GM11168 (cell line): ENCODE measurements around the gene GSTT4.
"Not testable (repeated sequence)": the region's sequence is repeated elsewhere in the genome, so short reads cannot be mapped to it uniquely, and the experiment has no call there.

Source experiments
- in situ Hi-C: fragments of 300-500 bp; cut with MboI; formaldehyde crosslinking; loops from one replicate; pipeline ENCODE4 v1.12.0; 2022; ENCODE audit warnings: low sequenced_read_pairs; ENCODE audit not compliant: unreplicated experiment

GSTT4 gene

DNA sequence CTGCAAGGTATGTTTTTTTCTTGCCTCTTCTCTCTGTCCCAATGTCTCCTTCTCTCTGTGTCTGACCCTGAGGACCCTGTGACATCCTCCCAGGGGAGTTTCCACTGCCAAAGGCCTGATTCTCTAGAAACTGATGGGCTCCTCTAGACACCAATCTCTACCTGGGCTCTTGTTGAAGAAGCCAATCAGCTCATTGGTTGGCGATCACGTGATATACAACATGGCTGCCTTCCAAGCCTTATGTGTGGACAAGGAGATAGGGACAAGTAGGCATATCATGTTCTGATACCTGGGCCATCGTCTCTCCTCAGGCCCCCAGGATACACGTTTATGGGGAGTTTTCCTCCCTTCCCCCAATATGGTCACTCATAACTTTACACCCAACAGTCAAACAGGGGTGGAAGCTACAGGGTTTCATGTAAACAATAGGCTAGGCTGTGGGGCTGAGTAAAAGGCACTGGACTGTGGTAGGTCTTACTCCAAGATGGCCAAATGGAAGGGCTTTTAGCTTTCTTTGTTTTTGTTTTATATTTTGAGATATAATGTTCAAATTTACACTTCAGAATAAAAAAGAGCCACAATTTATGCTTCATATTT is 11.6 kb downstream of the GSTT4 start:
- in situ Hi-C loops, result loop anchor here (25.0 kb wide), 1 partner anchor 169 kb away; no protein-coding TSS in a partner anchor

DNA sequence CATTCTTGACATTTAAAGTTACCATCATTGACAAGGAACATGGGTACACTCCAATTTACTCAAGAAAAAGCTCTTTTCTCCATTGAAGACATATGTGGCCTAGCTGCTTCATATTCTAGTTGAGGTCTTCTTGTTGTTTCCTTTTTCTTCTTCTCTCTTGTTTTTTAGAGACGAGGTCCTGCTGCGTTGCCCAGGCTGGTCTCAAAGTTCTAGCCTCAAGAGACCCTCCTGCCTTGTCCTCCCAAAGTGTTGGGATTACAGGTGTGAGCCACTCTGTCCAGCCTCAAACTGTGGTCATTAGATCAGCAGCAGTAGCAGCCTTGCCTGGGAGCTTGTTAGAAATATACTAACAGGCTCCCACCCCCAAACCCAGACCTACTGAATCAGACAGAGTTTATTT is 12.2 kb downstream of the GSTT4 start:
- in situ Hi-C loops, result loop anchor here (25.0 kb wide), 1 partner anchor 169 kb away; no protein-coding TSS in a partner anchor

DNA sequence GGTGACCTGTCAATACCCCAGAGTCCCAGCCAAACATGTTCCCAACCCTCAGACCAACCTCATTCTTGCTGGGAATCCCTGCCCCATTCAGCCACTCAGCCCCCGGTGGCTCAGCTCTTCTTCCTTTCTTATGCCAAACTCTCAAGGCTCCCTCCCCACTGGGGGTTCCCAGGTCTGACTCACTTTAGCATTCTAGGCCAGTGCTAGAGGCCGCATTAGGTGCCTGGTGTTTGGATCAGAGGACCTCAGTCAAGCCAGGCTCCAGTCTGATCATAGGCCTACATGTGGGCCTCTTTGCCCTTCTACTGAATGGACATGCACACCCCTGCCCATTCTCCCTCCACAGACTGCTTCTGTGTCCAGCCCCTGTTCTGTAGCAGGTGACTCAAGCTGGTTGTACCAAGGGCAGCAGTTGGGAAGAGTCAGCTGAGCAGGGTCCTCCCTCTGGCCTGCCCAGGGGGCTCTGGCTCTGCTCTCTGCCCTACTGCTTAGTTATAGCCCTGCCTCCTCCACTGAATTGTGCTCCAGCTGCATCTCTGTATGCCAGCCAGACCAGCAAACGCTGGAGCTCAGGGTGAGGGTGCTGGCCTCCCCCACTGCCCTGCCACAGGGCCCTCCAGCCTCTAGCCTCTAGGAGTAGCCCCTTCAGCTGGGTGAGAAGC is 15.5 kb downstream of the GSTT4 start:
- in situ Hi-C loops, result loop anchor here (5.0 to 25.0 kb wide), 2 partner anchors 37 to 173 kb away; no protein-coding TSS in a partner anchor

DNA sequence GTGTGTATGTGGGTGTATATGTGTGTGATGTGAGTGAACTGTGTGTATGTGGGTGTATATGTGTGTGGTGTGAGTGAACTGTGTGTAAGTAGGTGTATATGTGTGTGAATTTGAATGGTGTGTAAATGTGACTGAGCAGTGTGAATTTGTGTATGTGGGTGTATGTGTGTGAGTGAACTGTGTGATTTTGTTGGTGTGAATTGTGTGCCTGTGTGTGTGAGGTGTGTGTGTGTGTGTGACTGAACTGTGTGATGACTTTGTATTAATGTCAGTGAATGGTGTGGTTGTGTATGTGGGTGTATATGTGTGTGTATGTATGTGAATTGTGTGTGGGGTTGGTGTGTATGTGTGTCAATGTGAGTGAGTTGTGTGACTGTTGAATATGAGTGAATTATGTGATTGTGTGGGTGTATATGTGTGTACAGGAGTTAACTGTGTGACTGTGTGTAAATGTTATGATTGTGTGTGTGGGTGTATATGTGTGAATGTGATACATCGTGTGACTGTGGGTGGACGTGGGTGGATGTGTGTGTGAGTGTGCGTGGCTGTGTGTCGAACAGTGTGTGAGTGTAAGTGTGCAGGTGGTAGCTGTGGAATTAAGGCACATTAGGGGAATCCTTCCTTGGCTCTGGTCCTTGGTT is 18.6 kb downstream of the GSTT4 start:
- in situ Hi-C loops, result loop anchor here (5.0 to 25.0 kb wide), 2 partner anchors 34 to 176 kb away; no protein-coding TSS in a partner anchor

DNA sequence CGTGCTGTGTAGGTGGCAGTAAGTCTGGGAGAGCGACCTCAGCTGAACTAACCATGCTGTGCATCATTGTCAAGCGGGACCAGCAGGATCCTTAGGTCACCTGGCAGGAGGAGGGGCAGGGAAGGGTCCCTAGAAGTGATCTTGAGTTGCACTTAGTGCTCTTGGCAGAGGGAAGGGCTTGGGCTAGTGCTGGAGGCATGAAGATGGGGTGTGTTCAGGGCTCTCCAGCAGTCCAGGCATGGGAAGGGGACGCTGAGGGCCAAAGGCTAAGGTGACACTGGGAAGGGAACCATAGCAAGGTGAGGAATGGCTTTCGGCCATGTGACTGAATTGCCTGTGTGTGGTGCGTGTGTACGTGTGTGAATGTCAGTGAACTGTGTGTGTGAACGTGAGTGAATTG is 19.2 kb downstream of the GSTT4 start:
- in situ Hi-C loops, result loop anchor here (5.0 to 25.0 kb wide), 2 partner anchors 34 to 176 kb away; no protein-coding TSS in a partner anchor

DNA sequence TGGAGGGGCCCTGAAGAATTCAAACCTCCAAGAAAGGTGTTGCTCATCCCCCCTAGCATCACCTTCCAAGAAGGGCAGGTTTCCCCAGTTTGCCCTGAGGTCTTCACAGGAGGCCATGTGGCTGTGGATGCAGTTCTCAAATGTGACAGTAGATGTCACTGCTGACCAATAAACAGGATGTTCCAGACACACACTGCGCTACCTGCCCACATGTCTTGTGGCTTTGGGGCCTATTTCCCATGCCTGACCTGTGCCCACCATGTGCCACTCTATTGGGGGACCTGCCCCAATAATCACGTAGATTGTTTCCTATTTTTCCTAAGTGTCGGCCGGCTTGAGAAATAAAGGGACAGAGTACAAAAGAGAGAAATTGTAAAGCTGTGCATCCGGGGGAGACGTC is 20.8 kb downstream of the GSTT4 start:
- in situ Hi-C loops, result loop anchor here (25.0 kb wide), 1 partner anchor 178 kb away; no protein-coding TSS in a partner anchor

DNA sequence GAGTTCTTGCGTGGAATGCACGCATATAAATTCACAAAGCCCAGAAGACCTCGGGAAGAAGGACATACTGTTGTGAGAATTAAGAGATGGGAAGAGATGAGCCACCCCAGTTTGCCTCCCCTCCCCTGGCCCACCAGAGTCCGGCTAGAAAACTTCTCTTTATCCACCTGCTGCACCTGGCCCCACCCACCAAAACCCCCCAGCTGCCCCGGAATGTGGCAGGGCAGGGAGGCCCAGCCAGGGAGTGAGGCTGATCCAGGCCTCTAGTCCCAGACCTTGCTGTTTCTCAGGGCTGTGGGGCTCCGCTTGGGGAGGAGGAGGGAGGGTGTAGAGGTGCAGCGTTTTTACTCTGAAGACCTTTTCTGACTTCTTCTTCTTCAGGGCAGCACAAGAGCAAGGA is 24.7 kb downstream of the GSTT4 start:
- in situ Hi-C loops, result loop anchor here (25.0 kb wide), 1 partner anchor 182 kb away; no protein-coding TSS in a partner anchor

DNA sequence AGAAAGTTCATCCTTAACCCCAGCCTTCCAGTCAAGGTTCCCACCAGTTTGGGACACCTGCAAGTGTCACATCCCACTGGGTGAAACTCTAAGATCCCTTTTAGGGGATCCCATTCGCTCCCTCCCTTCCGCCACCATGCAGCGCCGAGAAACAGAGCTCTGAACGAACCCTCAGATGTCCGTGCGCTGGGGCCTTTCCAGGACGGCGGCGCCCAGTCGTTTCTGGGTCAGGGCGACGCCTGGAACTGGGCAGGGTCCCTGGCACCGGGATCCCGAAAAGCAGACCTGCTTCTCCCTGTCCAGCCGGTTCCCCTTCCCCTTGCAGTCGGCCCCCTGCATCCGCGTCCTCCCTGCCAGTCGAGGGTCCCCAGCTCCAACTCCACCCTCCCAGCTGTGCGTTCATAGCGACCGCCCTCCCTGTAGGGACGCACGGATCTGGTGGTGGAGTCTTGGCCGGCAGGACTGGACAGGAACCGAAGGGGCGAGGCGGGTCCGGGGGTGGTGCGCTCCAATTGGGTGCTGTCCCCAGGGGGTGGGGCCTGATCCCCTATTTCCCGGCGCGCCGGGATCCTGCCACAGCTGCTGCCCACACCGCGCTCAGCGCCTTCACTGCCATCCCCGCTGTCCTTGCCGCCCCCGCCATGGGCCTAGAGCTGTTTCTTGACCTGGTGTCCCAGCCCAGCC is 25.6 kb downstream of the GSTT4 start, which contains the start of gene GSTT2:
GSTT2 (plus strand) TSS at position 578 of the 684 bp plus-strand sequence.
- in situ Hi-C loops, result loop anchor here (25.0 kb wide), 1 partner anchor 183 kb away; no protein-coding TSS in a partner anchor

DNA sequence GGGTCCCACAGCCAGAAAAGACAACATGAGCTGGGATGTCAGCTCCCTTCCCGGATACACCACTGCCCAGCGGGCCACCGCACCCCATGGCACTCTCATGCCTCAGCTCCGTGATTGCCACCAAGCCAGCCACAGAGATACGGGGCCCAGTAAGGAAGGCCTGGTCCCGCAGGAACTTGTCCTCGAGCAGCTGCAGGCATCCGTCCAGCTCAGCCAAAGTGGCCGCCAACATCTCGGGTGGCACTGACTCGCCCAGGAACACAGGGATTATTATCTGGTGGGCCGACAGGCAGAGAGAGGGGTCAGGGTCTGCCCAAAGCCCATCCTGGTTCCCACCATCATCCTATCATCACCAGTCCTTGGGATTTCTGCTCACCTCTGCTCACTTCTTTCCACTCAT is 27.9 kb downstream of the GSTT4 start:
- in situ Hi-C loops, result loop anchor here (25.0 kb wide), 1 partner anchor 185 kb away; no protein-coding TSS in a partner anchor

DNA sequence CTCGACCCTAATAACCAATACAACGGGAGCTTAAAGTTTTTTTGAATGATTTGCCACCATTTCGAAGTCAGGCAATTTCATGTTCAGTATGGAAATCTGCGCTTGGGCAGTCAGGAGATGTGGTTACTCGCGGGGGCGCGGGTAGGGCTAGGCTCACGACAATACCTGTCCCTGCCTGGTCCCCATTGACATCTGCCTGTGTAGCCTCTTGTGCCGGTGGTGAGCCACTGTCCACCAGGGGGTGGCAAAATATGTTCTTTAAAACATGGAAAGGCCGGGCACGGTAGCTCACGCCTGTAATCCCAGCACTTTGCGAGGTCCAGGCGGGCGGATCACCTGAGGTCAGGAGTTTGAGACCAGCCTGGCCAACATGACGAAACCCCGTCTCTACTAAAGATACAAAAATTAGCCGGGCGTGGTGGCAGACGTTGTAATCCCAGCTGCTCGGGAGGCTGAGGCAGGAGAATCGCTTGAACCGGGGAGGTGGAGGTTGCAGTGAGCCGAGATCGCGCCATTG is 30.4 kb downstream of the GSTT4 start:
- in situ Hi-C loops, result loop anchor here (25.0 kb wide), 1 partner anchor 187 kb away; no protein-coding TSS in a partner anchor

DNA sequence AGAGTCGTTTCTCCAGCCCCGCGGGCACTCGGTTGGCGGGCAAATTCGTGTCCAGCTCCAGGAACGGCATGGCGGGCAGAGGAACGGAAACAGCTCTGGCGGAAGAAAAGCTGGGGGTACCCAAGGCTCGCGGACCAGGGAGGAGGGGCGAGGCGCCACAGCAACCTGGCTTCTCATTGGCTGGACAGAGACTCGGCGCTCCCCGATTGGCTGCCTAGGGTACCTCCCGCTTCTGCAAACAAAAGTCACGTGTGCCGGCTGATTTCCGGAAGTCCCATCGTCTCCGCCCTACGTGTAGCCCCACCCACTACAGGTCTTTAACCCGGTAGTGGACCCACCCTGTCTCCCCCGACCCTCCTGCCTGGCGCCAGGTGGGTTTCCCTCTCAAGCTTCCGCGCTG is 30.9 kb downstream of the GSTT4 start, which contains the start of gene DDT:
DDT (minus strand) TSS at position 97 of the 400 bp plus-strand sequence; CDS start at position 70, 27 bp downstream.
- in situ Hi-C loops, result not testable (repeated sequence)

DNA sequence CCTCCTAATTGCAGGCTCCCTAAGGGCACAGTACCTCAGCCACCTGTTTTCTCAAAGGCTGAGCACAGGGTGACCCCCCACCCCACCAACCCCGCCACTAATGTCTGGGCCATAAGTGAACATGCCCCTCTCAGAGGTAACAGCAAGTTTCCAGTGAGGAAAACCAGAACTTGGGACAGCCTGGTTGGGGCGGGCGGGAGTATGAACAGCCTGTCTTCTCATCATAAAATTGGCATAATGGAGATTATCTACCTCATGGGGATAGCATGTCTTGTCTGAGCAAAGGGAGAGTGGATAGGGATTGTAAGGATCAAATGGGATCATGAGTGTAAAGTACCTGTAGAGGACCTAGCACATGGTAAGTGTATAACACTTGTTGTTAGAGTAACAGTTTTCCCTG is 33.3 kb downstream of the GSTT4 start:
- in situ Hi-C loops, result not testable (repeated sequence)

DNA sequence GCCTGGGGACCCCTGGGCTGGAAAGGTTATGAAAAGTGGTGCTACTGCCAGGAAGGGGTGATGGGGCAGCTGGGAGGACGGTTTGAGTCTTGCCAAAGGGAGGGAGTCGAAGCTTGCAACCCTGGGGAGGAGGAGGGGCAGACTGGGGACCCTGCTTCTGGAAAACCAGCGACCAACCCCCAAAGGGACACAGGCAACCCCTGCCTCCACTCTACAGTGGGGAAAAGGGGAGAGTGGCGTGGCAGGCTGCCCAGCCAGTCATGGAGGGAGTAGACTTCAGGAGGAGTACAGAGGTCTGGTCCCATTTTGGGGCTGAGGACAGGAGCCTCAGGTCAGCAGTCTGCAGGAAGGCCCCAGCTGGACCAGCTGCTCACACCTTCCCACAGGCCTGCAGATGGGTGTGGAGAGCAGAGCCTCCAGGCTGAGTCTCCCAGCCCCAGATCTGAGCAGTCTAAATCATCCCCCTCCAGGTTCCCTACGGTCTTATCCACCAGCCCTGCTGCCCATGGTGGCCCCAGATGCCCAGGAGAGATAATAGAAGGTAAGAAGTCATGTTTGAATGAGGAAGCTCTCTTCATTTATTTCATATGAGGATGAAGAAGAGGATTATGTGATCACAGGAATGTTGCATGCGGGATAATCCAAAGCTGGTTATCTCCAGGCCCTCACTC is 34.3 kb downstream of the GSTT4 start:
- in situ Hi-C loops, result no loop called here

DNA sequence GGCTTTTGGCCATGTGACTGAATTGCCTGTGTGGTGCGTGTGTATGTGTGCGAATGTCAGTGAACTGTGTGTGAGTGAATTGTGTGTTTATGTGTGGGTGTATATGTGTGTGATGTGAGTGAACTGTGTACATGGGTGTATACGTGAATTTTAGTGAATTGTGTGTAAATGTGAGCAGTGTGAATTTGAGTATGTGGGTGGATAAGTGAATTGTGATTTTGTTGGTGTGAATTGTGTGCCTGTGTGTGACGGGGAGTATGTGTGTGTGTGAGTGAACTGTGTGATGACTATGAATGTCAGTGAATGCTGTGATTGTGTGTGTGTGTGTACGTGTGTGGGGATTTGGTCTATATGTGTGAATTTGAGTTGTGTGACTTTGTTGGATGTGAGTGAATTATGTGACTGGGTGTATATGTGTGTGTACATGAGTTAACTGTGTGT is 35.0 kb downstream of the GSTT4 start:
- in situ Hi-C loops, result no loop called here

DNA sequence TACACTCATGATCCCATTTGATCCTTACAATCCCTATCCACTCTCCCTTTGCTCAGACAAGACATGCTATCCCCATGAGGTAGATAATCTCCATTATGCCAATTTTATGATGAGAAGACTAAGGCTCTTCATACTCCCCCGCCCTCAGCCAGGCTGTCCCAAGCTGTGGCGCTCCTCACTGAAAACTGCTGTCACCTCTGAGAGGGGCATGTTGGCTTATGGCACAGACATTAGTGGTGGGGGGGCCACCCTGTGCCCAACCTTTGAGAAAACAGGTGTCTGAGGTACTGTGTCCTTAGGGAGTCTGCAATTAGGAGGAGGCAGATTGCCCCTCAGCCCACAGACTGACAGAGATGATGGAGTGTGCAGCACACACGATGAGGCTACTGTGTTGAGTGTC is 36.2 kb downstream of the GSTT4 start:
- in situ Hi-C loops, result loop anchor here (10.0 kb wide), 1 partner anchor 54 kb away; no protein-coding TSS in a partner anchor

DNA sequence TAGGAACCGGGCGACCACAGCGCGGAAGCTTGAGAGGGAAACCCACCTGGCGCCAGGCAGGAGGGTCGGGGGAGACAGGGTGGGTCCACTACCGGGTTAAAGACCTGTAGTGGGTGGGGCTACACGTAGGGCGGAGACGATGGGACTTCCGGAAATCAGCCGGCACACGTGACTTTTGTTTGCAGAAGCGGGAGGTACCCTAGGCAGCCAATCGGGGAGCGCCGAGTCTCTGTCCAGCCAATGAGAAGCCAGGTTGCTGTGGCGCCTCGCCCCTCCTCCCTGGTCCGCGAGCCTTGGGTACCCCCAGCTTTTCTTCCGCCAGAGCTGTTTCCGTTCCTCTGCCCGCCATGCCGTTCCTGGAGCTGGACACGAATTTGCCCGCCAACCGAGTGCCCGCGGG is 38.7 kb downstream of the GSTT4 start, which contains the start of gene DDTL:
DDTL (plus strand) TSS at position 321 of the 400 bp plus-strand sequence; CDS start at position 348, 27 bp downstream.
- in situ Hi-C loops, result loop anchor here (10.0 kb wide), 1 partner anchor 52 kb away; no protein-coding TSS in a partner anchor

DNA sequence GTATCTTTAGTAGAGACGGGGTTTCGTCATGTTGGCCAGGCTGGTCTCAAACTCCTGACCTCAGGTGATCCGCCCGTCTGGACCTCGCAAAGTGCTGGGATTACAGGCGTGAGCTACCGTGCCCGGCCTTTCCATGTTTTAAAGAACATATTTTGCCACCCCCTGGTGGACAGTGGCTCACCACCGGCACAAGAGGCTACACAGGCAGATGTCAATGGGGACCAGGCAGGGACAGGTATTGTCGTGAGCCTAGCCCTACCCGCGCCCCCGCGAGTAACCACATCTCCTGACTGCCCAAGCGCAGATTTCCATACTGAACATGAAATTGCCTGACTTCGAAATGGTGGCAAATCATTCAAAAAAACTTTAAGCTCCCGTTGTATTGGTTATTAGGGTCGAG is 39.2 kb downstream of the GSTT4 start:
- in situ Hi-C loops, result loop anchor here (10.0 kb wide), 1 partner anchor 51 kb away; no protein-coding TSS in a partner anchor

DNA sequence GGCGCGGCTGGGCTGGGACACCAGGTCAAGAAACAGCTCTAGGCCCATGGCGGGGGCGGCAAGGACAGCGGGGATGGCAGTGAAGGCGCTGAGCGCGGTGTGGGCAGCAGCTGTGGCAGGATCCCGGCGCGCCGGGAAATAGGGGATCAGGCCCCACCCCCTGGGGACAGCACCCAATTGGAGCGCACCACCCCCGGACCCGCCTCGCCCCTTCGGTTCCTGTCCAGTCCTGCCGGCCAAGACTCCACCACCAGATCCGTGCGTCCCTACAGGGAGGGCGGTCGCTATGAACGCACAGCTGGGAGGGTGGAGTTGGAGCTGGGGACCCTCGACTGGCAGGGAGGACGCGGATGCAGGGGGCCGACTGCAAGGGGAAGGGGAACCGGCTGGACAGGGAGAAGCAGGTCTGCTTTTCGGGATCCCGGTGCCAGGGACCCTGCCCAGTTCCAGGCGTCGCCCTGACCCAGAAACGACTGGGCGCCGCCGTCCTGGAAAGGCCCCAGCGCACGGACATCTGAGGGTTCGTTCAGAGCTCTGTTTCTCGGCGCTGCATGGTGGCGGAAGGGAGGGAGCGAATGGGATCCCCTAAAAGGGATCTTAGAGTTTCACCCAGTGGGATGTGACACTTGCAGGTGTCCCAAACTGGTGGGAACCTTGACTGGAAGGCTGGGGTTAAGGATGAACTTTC is 44.0 kb downstream of the GSTT4 start, which contains the start of gene GSTT2B:
GSTT2B (minus strand) TSS at position 112 of the 688 bp plus-strand sequence; CDS start at position 48, 64 bp downstream.
- in situ Hi-C loops, result loop anchor here (10.0 kb wide), 1 partner anchor 46 kb away; no protein-coding TSS in a partner anchor
